ENCODE results near the gene SEMA3G.

SEMA3G gene

GRCh38 chr3:52405601-52406110 is 39.2 kb downstream of the SEMA3G start:
- DNase-seq (ENCODE audit: low read depth): no peak
- TF ChIP-seq, protein P1, sequence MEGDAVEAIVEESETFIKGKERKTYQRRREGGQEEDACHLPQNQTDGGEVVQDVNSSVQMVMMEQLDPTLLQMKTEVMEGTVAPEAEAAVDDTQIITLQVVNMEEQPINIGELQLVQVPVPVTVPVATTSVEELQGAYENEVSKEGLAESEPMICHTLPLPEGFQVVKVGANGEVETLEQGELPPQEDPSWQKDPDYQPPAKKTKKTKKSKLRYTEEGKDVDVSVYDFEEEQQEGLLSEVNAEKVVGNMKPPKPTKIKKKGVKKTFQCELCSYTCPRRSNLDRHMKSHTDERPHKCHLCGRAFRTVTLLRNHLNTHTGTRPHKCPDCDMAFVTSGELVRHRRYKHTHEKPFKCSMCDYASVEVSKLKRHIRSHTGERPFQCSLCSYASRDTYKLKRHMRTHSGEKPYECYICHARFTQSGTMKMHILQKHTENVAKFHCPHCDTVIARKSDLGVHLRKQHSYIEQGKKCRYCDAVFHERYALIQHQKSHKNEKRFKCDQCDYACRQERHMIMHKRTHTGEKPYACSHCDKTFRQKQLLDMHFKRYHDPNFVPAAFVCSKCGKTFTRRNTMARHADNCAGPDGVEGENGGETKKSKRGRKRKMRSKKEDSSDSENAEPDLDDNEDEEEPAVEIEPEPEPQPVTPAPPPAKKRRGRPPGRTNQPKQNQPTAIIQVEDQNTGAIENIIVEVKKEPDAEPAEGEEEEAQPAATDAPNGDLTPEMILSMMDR (conservative IDR thresholded peaks at IDR 0.05; ENCODE audit: low read length): no peak
- no peak overlapping the region for H3K4me3 ChIP-seq (ENCODE audit: low read length)

DNA sequence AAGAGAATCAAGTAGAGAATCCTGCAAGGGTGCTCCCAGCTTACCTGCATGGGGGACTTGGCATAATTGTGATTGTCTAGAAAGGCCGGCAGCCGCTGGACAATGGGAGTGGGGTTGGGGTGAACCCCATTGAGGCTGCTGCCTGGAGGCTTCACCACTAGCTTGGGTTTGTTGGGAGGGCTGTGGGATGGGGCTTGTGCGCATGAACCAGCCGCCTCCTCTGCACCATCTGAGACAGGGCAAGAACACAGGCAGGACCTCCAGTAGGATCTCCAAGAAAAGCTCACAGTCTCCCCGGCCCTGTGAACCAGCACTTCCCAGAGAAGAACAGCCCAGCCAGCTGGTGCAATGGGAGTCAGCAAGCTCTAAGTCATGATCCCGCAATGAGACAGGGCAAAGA is 39.8 kb downstream of the SEMA3G start:
- DNase-seq (ENCODE audit: low read depth): no peak
- TF ChIP-seq, protein P1 (conservative IDR thresholded peaks at IDR 0.05; ENCODE audit: low read length): no peak
- no peak overlapping the region for H3K4me3 ChIP-seq (ENCODE audit: low read length)

- TF ChIP-seq, protein P1 (conservative IDR thresholded peaks at IDR 0.05; ENCODE audit: low read length): no peak
- no peak for DNase-seq (ENCODE audit: low read depth)
- no peak overlapping the region for H3K4me3 ChIP-seq (ENCODE audit: low read length)
Measured at GRCh38 chr3:52404391-52404790, 40.5 kb downstream of the SEMA3G start.

DNA sequence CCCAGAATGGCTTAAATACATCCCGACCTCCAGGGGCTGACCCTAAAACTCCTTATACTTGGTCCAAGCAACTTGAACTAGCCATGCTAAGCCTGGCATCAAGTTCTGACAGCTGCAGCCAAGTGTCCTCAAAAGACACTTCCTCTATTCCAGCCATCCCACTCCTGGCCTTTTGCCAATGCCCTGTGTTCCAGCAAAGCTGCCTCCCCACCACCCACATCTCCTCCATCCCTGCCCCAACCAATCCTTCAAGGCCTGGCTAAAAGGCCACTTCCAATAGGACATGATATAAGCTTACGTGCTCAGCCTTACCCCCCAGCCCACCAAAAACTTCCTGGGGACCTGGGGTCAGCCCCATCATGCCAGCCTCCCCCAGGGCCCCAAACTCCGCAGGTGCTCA is 40.9 kb downstream of the SEMA3G start:
- no peak overlapping the region for H3K4me3 ChIP-seq (ENCODE audit: low read length)
- TF ChIP-seq, protein P1 (conservative IDR thresholded peaks at IDR 0.05; ENCODE audit: low read length): no peak
- DNase-seq (ENCODE audit: low read depth): no peak

- H3K4me3 ChIP-seq (ENCODE audit: low read length): no peak overlapping the region
- TF ChIP-seq, protein P1 (conservative IDR thresholded peaks at IDR 0.05; ENCODE audit: low read length): no peak
- no peak for DNase-seq (ENCODE audit: low read depth)
Measured at GRCh38 chr3:52403271-52403841, 41.5 kb downstream of the SEMA3G start.

- no peak overlapping the region for H3K4me3 ChIP-seq (ENCODE audit: low read length)
- TF ChIP-seq, protein P1 (conservative IDR thresholded peaks at IDR 0.05; ENCODE audit: low read length): no peak
- no peak for DNase-seq (ENCODE audit: low read depth)
Measured at GRCh38 chr3:52402706-52403270, 42.1 kb downstream of the SEMA3G start.

DNA sequence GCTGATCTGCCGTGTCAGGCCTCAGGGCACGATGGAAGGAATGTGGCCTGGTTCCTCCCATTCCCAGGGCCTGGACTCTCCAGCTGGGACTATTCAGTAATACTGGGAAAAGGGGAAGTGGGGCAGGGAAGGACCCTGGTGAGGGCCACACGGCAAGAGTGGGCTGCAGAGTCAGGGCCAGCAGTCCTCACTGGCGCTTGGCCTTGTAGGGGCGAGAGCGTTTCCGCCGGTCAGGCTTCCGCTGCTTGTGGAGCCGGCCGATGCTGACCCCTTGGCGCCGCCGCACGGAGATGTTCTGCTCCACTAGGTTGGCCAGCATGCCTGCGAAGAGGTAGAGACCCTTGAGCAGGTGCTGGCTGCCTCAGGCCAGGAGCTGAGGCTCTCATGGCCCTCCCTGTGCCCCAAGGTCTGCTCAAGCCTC is 42.8 kb downstream of the SEMA3G start:
- DNase-seq (ENCODE audit: low read depth): no peak
- TF ChIP-seq, protein P1 (conservative IDR thresholded peaks at IDR 0.05; ENCODE audit: low read length): no peak

More for the DNA sequence above, 42.8 kb downstream of the SEMA3G start:
- H3K4me3 ChIP-seq (ENCODE audit: low read length): no peak overlapping the region

Data from AG10803 (cell line).